ENCODE measurements around the gene SGPL1. TPM values are rescaled to one million over a fixed set of nuclear protein-coding genes. Genes with fewer than 3 reads are reported as not detected.
A peak's percentile ranks its signal among the peaks of the same experiment; 100 is the strongest.

SGPL1 gene
- total and polyA plus RNA-seq, 12 donors = 3.7 to 20.3 (median 12.6) TPM

- no peak for ATAC-seq
- 94 to 97% methylated on average over 1 of the region's 1 CpG for WGBS, 2 donors
- no peak for TF ChIP-seq CTCF (IDR thresholded peaks at IDR 0.05)
Measured at GRCh38 chr10:70845816-70846215, 30.1 kb downstream of the SGPL1 start.

DNA sequence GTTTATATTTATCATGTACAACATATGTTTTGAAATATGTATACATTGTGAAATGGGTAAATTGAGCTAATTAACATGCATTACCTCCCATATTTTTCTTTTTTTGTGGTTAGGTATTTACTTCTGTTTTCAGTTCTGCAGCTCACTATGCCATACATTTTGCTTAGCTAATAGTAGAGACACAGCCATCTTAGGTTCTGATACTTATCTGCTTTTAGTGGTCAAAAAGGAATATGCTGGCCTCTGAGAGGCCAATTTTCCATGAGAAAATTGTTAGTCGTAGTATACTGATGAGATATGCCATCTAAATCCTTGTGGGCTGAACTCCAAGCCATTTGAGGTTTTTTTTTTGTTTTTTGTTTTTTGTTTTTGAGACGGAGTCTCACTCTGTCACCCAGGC, 31.0 kb downstream of the SGPL1 start:
- Histone ChIP-seq H3K36me3 (peaks cover 0 to 62% (median 2%) of the 10 kb centered on the region in 9 donors), H3K9me3 (no peaks in the 10 kb centered on the region), H3K27ac (no peak overlapping the region), H3K4me1 (peaks cover 0 to 20% (median 6%) of the 10 kb centered on the region in 9 donors), H3K4me3 (no peak overlapping the region), H3K27me3 (no peaks in the 10 kb centered on the region)
- DNase-seq (no peak), ATAC-seq (no peak)
- intact Hi-C loops (cut with DNase I) = no loop called here
- TF ChIP-seq CTCF (IDR thresholded peaks at IDR 0.05) = no peak
- 95 to 97% methylated on average over 2 of the region's 2 CpGs for WGBS, 2 donors

More at GRCh38 chr10:70845816-70846215, 30.1 kb downstream of the SGPL1 start:
- intact Hi-C loops (cut with DNase I) = no loop called here
- Histone ChIP-seq H3K4me1 (peaks cover 0 to 20% (median 6%) of the 10 kb centered on the region in 9 donors), H3K27me3 (no peaks in the 10 kb centered on the region), H3K36me3 (peaks cover 0 to 56% (median 0%) of the 10 kb centered on the region in 9 donors), H3K9me3 (no peaks in the 10 kb centered on the region), H3K4me3 (no peak overlapping the region), H3K27ac (no peak overlapping the region)
- no peak for DNase-seq

DNA sequence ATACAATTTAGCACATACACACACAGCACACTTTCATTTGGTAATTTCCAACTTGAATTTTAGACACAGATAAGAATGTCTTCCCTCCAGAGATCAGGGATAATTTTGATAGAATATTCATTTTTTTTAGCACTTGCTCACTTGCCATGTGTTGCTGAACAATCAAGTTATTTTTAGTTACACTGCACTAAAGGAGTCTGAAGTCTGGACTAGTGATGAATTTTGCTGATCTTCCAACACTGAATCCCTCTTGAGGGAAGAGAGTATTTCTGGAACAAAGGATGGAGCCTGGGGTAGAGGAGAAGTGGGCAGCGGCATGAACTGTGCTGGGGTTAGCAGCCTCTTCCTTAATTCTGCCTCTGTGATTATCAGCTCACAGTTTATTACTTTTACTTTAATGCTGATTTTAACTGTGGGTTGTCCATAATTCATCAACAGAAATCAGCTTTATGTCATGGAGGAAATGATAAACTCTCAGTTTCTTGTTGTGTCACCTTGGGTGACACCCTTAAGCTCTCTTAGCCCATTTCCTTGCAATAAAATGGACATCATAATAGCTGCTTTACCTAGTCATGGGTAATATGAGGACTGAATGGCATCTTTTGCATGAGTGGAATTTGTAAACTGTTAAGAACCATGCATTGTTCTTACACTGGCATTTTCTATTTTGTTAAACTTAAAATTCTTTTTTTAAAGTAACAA, 32.1 kb downstream of the SGPL1 start:
- TF ChIP-seq CTCF (IDR thresholded peaks at IDR 0.05) = no peak
- Histone ChIP-seq H3K4me1 (peaks cover 0 to 20% (median 6%) of the 10 kb centered on the region in 9 donors), H3K27me3 (no peaks in the 10 kb centered on the region), H3K36me3 (peaks cover 0 to 72% (median 5%) of the 10 kb centered on the region in 9 donors), H3K4me3 (no peak overlapping the region), H3K27ac (no peak overlapping the region), H3K9me3 (no peaks in the 10 kb centered on the region)
- ATAC-seq (peak in 2 of 8 donors; percentile 31 to 41), DNase-seq (no peak)
- WGBS, 2 donors = 30 to 51% methylated on average over 1 of the region's 1 CpG
- intact Hi-C loops (cut with DNase I) = no loop called here

- H3K27me3 ChIP-seq = no peaks in the 10 kb centered on the region
- H3K4me1 ChIP-seq = peaks cover 0 to 9% (median 6%) of the 10 kb centered on the region in 9 donors
- WGBS, 2 donors = 67 to 73% methylated on average over 2 of the region's 2 CpGs
- no peak overlapping the region for H3K27ac ChIP-seq
- H3K4me3 ChIP-seq = no peak overlapping the region
- H3K9me3 ChIP-seq = no peaks in the 10 kb centered on the region
- intact Hi-C loops (cut with DNase I) = no loop called here
- no peak for TF ChIP-seq CTCF (IDR thresholded peaks at IDR 0.05)
- DNase-seq (no peak), ATAC-seq (no peak)
- H3K36me3 ChIP-seq = peaks cover 0 to 85% (median 7%) of the 10 kb centered on the region in 9 donors
Measured at GRCh38 chr10:70849582-70850016, 33.9 kb downstream of the SGPL1 start.

Measured in heart right ventricle (tissue), 16 donors.